GM04504 (cell line): Measurements from ENCODE around the gene SIRT4.
"Not testable (repeated sequence)": the region's sequence is repeated elsewhere in the genome, so short reads cannot be mapped to it uniquely, and the experiment has no call there.

ENCODE experiments used
- DNase-seq: peaks from one replicate; pipeline ENCODE4 v3.0.0-alpha.2; 2012; ENCODE audit warnings: low read depth

Gene SIRT4

DNA sequence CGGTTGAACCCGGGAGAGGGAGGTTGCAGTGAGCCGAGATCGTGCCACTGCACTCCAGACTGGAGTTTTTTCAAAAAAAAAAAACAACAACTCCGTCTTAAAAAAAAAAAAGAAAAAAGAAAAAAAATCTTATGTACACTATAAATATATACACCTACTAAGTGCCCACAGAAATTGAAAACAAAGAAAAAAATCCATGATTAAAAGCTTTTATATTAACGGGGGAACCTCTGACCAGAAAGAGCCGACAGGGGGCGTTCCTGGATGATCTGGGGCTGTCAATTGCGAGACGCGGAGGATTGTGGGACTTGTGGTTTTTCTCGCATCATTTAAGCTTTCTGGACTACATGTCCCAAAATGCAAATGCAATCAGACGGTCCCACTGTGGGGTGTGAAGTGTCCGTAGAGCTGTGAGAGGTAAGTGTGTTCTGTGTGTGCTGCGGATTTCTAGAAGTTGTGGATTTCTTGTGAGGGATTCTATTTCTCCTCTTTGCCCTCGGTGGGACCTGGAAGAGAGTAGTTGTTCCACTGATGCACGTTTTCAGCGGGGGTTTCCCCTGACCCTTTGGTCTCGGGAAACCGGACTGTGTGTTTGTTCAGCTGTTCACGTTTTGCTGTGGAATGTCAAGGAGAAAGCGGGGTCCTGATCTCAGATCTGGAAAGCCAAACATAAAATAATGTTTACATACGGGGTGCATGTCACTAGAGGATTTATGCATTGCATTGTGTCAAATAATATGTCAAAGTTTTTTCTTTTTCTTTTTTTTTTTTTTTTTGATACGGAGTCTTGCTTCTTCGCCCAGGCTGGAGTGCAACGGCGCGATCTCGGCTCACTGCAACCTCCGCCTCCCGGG, at the start of gene SIRT4:
SIRT4 (plus strand) TSS at position 360 of the 854 bp plus-strand sequence. CDS start 1,241 bp downstream, outside the sequence.
- peak; percentile 86 for DNase-seq

DNA sequence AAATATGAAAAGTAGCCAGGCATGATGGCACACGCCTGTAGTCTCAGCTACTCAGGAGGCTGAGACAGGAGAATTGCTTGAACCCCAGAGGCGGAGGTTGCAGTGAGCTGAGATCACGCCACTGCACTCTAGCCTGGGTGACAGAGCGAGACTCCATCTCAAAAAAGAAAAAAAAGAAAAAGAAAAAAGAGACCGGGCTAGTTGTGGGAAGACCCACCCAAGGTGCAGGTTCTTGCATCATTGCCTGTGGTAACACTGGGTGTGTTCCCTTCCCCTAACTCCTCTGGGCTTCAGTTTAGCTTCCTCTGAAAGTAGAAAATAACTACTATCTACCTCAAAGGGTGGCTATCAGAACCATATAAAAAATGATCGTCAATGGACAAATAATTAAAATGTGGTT, 48.8 kb upstream of the SIRT4 start:
- not testable (repeated sequence) for DNase-seq

DNA sequence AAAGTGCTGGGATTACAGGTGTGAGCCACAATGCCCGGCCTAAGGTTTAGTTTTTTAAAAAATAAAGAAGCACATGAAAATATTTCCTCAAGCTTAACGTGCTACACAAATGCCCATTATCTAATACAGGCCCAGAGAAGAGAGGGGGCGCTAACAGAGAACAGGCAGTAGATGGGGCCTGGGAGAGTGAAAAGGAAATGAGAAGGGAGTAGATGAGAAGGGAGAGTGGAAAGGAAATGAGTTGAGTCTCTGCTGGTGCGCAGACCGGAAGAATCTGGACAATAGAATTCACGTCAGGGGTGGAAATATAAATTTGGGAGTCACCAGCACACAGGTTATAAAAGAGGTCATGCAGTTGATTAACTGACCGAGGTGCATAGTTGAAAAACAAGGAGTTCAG, 47.3 kb upstream of the SIRT4 start:
- no peak for DNase-seq

DNA sequence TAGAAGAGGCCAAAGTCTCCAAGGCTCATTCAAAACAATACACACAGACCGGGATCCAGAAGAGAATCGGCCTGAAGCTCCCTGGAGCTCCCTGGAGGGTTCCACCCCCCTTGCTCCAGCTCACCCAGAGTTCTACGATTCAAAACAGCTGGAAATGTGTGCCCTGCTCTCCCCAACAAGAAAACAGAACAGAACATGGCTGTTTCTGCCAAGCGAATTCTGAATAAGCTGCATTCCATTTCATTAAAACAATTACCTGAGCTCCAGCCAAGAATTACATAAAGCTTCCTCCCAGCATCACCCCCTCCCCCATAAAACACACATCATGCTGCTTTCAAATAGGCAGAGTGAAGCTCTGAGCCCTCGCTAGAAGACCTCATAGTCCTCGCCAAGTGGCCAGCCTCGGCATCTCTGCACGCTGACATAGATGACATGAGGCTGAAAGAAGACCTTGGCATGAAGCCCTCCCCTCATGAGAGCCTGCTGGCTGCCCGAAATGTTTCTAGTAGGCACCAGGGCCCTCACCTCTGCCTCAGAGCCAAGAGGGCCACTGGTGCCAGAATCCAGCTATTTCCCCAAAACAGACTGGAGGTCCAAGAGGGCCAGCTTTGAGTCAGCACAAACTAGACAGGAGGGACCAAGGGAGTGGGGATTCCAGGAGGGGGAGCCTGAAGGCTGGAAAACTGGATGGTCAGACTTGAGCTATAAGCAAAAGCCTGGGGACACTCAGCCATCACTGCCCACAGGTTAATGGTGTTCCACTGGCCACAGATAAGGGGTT, 44.9 kb upstream of the SIRT4 start:
- peak; percentile 92 for DNase-seq

GRCh38 chr12:120258323-120258896, 43.7 kb upstream of the SIRT4 start:
- no peak for DNase-seq

DNA sequence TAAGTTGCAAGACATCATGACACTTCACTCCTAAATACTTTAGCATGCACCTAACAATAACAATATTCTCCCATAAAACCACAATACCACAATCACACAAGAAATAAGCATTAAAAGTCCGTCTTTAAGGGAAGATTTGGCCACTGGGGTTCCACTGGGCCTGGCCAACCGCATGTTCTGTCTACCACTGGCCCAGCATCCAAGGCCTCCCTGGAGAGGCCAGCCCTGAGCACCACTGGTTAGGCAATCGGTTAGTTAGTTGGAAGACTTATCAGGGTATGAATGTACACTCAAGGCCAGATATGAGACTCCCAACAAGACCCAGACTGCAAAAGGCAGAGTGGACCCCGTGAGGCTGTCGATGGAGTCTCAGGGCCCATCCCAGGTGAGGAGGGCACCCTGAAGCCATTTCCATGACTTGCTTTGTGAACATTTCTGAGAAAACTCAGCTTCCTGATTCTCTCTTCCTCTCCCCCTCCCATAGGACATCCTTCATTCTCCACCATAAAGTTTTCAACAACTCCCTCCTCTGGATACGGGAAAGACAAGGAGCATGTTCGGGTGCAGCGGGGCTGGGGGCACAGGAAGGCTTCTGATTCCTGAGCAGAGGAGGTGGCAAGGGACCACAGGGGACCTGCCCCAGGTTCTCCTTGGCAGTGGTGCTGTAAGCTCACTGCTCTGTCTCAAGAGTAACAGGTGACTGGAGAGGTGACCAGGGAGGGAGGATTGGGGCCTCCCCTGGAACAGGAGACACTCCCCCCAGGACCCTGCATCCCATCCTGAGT, 42.5 kb upstream of the SIRT4 start:
- no peak for DNase-seq

- DNase-seq: no peak
These were observed 41.5 kb upstream of the SIRT4 start for GRCh38 chr12:120260607-120261006.

DNA sequence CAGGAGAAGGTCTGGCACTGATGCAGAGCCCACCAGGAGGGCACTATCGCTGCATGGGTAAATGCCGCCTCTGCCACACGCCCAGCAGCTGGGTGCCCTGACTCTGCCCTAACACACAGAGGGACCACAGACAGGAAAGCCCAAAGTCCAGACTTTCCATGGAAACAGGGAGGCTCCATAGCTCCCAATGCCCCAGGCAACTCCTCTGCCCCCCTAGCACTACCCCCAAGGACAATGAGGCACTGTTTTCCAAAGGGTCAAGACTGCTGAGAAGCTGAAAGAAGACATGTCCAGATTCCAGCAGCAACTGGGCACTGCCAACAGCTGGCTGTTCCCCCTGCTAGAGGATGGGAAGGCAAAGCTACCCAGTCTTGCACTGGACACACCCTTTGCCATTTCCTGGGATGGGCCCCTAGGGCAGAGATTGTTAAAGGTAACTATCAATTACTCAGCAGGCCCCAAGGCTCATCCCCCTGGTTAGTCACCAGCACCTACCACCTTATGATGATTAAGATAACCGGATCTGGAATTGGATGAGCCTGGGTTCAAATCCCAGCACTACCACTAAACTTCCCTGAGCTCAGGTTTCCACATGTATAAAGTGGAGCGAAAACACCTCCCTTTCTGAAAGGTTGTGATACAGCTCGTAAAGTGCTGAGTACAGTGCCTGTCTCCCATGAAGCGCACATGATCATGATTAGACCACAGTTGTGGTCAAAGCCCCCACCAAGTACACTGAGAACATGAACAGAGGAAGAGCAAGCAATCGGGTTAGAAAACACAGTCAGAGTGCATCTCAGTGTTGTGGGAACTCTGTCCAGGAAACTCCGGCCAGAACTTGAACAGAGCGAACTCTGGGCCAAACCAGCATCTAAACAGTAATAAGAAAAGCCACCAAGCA, 39.9 kb upstream of the SIRT4 start:
- DNase-seq: no peak

GRCh38 chr12:120262852-120263747, 39.0 kb upstream of the SIRT4 start:
- no peak for DNase-seq

DNA sequence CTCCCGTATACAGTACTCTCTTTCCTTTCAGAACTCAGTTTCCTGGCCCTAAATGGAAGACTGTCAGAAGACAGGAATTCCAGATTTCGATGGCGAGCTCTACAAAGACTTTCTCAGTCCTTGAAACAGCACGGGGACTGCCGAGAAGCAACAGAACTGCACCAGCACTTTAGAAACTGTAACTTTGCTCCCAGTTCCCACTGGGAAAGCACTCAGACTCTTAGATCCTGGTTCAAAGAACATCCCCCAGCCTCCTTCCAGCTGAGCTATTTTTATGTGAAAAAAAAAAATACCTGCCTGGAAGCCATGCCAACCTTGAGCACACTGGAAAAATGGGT, 38.4 kb upstream of the SIRT4 start:
- no peak for DNase-seq

- DNase-seq: no peak
These were observed 37.8 kb upstream of the SIRT4 start for GRCh38 chr12:120264086-120264903.

GRCh38 chr12:120264904-120265472, 37.1 kb upstream of the SIRT4 start:
- DNase-seq: no peak

GRCh38 chr12:120265473-120266179, 36.5 kb upstream of the SIRT4 start, which contains the start of gene PXN:
TSS of gene PXN (minus strand) at chr12:120265730. CDS start at chr12:120265629, 101 bp downstream.
- peak; percentile 62 for DNase-seq

GRCh38 chr12:120266180-120266870, 35.8 kb upstream of the SIRT4 start:
- DNase-seq: no peak

DNA sequence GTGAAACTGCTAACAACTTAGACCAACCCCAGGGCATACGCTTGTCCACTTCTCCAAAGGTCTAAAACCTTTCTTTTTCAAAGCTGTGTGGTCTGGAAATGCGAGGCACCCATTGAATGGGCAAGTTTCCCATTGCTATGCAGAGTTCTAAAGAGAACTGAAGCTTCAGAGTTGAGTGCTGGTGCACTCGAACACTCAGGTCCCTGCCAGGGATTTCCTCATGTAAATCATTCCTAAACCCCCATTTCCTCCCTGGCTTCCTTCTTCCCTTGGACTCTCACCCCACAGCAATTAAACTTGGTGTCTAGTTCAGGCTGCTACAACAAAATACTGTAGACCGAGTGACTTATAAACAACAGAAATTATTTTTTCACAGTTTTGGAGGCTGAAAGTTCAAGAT, 34.4 kb upstream of the SIRT4 start:
- DNase-seq: no peak

DNA sequence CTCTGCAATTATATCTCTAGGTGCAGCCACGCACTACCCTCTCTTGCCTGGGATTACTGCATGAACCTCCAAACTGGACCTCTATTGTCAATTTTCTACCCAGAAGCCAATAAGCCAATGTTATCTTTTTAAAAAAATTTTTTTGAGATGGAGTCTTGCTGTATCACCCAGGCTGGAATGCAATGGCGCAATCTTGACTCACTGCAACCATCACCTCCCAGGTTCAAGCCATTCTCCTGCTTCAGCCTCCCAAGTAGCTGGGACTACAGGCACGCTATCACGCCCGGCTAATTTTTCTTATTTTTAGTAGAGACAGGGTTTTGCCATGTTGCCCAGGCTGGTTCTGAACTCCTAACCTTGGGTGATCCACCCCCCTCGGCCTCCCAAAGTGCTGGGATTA, 25.4 kb upstream of the SIRT4 start:
- no peak for DNase-seq
